WERI-Rb-1 (cell line): ENCODE measurements around the gene GNLY.
A peak's percentile ranks its signal among the peaks of the same experiment; 100 is the strongest.

ENCODE experiments used
- DNase-seq: peaks from one replicate; pipeline ENCODE4 v3.0.0-alpha.2; 2020
- H3K27ac ChIP-seq: fragments of 250-450 bp; sonication (Bioruptor Pico); 2 replicates; pipeline ENCODE4 v1.5.1; 2020; ENCODE audit warnings: mild to moderate bottlenecking, moderate library complexity
- H3K27me3 ChIP-seq: fragments of 250-450 bp; sonication (Bioruptor Pico); 2 replicates; pipeline ENCODE4 v1.5.1; 2021; ENCODE audit warnings: mild to moderate bottlenecking, low read depth, moderate library complexity; ENCODE audit not compliant: insufficient read depth, severe bottlenecking
- H3K36me3 ChIP-seq: fragments of 250-450 bp; sonication (Bioruptor Pico); 2 replicates; pipeline ENCODE4 v1.5.1; 2020; ENCODE audit warnings: mild to moderate bottlenecking, moderate library complexity
- H3K4me3 ChIP-seq: 2 replicates; pipeline ENCODE4 v1.5.1; 2011; ENCODE audit warnings: low read depth, mild to moderate bottlenecking, control low read depth, low read length
- H3K9me3 ChIP-seq: fragments of 250-450 bp; sonication (Bioruptor Pico); 2 replicates; pipeline ENCODE4 v1.5.1; 2021; ENCODE audit warnings: mild to moderate bottlenecking, moderate library complexity; ENCODE audit not compliant: severe bottlenecking
- CTCF ChIP-seq: IDR thresholded peaks from 2 replicates; pipeline ENCODE4 v1.5.1; 2011; ENCODE audit warnings: low read depth, mild to moderate bottlenecking, control low read depth, inconsistent platforms, low read length

GNLY gene

GRCh38 chr2:85678794-85679672, 15.1 kb upstream of the GNLY start:
- peak; percentile 76 for DNase-seq
- H3K27ac ChIP-seq = no peak overlapping the region
- H3K36me3 ChIP-seq = no peaks in the 10 kb centered on the region
- no peak overlapping the region for H3K4me3 ChIP-seq
- no peaks in the 10 kb centered on the region for H3K9me3 ChIP-seq
- peak; percentile 98 for TF ChIP-seq CTCF
- no peaks in the 10 kb centered on the region for H3K27me3 ChIP-seq

- no peak overlapping the region for H3K4me3 ChIP-seq
- H3K27me3 ChIP-seq = no peaks in the 10 kb centered on the region
- H3K36me3 ChIP-seq = no peaks in the 10 kb centered on the region
- no peak for TF ChIP-seq CTCF
- no peak overlapping the region for H3K27ac ChIP-seq
- DNase-seq = no peak
- no peaks in the 10 kb centered on the region for H3K9me3 ChIP-seq
Observed at GRCh38 chr2:85680707-85681371, 13.3 kb upstream of the GNLY start.

GRCh38 chr2:85681372-85681763, 12.8 kb upstream of the GNLY start:
- H3K27ac ChIP-seq = no peak overlapping the region
- no peak for DNase-seq

GRCh38 chr2:85681776-85682175, 12.4 kb upstream of the GNLY start:
- Histone ChIP-seq H3K9me3 (no peaks in the 10 kb centered on the region), H3K27ac (no peak overlapping the region), H3K4me3 (no peak overlapping the region), H3K36me3 (no peaks in the 10 kb centered on the region), H3K27me3 (no peaks in the 10 kb centered on the region)
- TF ChIP-seq CTCF = no peak
- DNase-seq = no peak

More at GRCh38 chr2:85681372-85681763, 12.8 kb upstream of the GNLY start:
- H3K27me3 ChIP-seq = no peaks in the 10 kb centered on the region
- H3K36me3 ChIP-seq = no peaks in the 10 kb centered on the region
- H3K9me3 ChIP-seq = no peaks in the 10 kb centered on the region
- no peak for TF ChIP-seq CTCF
- no peak overlapping the region for H3K4me3 ChIP-seq

GRCh38 chr2:85682378-85682777, 11.8 kb upstream of the GNLY start:
- no peaks in the 10 kb centered on the region for H3K36me3 ChIP-seq
- no peak overlapping the region for H3K4me3 ChIP-seq
- no peak for TF ChIP-seq CTCF
- H3K27ac ChIP-seq = no peak overlapping the region
- DNase-seq = no peak
- no peaks in the 10 kb centered on the region for H3K27me3 ChIP-seq
- no peaks in the 10 kb centered on the region for H3K9me3 ChIP-seq
